GM19372 (cell line): ENCODE data around the gene LRPAP1.
A peak's percentile ranks its signal among the peaks of the same experiment; 100 is the strongest.
"Not testable (repeated sequence)": the region's sequence is repeated elsewhere in the genome, so short reads cannot be mapped to it uniquely, and the experiment has no call there.

Experiments used
- ATAC-seq: cut with Tn5 transposase; IDR thresholded peaks from one replicate; pipeline ENCODE4 v1.9.1; 2021; ENCODE audit warnings: mild to moderate bottlenecking, low read depth, moderate library complexity; ENCODE audit not compliant: unreplicated experiment

The LRPAP1 gene

DNA sequence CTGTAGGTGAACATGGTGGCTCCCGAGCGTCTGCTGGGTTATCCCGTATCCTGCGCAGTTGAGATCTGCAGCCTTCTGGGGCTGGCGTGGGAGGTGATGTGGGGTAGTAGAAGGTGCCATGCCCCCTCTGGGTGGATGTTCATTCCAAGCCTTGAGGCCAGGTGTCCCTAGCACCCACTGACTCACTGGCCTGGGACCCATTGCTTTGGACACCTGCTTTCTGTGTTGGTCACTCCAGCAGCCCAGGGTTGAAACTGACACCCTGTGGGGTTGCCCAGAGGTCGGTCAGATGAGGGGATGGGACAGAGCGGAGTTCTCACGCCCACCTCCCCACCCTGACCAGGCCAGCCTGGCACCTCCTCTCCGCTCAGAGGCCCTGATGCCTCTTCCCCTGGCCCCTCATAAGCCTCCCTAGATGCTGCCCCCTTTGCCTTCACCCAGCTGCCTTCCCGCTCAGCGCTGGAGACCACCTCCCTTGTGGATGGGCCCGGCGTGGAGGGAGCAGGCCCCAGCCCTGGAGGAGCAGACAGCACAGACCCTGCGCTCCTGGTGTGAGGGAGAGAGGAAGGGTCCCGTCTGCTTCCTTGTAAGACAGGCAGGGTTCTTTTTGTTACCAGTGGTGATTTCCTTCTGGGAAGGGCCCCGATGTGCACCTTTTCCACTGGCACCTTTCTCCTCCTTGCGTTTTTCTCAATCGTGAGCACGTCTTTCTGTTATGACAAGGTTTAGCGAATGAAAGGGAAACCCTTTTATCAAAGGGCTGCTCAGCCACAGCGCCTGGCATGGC, 67.1 kb downstream of the LRPAP1 start:
- ATAC-seq = no peak

DNA sequence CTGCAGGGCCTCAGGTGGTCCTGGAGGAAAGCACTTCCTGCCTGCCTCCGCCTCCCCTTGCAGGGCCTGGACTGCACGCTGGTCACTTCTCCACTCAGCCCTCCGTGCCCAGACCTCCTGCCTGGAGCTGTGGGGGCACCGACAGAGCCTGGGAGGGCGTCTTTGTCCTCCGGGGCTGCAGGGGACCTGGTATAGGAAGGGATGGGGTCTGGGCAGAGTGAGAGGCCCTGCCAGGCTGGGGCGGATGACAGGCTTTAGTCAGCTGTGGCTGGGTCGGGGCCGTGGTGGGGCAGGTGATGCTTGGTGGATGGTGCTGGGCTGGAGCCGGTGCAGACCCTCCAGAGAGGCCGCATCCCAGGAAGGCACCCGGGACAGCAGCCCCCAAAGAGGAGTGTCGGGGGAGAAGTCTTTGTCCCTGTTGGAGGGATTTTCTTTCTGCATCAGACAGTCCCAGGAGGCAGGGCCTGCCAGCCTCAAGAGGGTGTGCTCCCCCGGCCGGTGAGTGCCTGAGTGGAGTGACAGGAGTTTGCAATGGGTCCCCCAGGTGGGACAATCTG, 67.8 kb downstream of the LRPAP1 start:
- no peak for ATAC-seq

DNA sequence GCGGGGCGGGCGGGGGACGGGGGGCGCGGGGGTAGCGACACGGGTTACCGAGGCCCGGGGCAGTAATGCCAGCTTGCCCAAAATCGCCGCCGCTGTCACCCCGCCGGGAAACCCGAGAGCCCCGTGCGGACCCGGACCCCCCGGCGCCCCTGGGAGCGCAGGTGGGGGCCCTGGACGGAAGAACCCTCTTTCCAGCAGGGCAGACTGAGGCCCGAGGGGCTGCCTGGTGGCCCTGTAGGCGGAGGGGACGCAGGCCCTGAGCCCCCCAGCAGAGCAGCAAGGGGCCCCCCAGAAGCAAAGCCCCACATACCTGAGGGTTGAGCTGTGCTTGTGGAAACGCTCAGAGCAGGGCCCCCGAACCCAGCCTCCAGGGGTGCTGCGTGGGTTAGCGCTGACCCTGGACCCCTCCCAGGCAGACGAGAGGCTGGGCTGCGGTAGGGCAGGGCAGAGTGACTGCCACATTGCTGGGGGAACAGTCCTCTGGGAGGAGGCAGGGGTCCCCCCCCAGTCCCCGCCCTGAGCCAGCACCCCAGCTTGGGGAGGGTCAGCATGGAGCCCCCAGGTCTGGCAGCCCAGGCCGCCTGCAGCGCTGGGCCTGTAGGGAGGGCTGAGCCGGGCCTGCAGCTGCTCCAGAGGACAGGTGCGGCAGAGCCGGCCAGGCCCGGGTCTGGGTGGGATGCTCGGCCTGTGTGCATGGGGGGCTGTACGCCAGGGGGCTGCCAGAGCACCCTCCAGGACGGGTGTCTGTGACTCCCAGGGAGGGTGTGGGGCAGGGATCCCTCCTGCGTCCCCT, 68.5 kb downstream of the LRPAP1 start:
- no peak for ATAC-seq

DNA sequence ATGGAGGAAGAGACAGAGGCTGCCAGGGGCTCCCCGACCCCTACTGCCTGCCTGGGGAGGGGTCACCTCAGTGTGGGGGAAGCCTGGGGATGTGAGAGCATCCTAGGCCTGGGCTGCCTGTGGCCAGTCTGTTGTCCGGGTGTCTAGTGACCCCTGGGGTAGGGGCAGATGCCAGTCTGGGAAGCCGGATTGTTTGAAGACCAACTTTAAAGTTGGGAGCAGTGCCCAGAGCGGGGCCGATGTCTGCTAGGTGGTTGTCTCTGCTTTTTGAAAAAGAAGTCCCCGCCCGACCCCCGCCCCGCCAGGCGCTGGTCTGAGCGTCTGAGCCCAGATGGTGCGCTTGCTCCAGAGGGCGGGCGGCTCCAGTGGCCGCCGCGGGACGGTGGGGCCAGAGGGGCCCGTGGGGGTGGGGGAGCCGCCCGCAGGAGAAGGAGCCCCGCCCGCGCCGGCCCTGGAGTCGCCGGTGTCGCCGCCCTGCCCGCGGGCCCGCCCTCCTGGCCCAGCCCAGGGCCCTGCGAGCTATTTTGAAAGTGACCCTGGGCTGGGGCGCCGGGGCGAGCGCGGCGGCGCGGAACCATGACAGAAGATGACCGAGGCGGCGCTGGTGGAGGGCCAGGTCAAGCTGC, 69.3 kb downstream of the LRPAP1 start, which contains the start of gene DOK7:
DOK7 (plus strand) TSS at position 517 of the 626 bp plus-strand sequence; CDS start at position 587, 70 bp downstream.
- no peak for ATAC-seq

DNA sequence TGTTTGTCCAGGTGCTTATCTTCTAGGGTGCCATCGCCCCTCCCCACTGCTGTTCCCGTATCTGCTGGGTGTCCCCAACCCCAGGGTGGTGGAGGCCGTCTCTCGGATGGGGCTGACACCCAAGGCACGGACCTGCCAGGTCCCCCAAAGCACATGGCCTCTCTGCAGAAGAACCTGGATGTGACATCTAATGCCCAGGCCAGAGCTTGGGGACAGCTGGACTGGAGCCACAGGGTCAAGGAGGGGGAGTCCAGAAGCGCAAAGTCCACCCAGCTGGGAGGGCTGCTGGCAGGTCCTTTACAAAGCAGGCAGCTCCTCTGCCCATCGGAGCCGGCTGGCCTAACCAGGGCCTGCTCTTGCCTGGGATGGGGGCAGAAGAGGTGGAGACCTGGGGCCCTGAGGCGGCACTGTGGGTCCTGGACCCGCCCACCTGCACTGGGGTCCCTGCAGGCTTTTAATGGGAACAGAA, 69.9 kb downstream of the LRPAP1 start:
- no peak for ATAC-seq

DNA sequence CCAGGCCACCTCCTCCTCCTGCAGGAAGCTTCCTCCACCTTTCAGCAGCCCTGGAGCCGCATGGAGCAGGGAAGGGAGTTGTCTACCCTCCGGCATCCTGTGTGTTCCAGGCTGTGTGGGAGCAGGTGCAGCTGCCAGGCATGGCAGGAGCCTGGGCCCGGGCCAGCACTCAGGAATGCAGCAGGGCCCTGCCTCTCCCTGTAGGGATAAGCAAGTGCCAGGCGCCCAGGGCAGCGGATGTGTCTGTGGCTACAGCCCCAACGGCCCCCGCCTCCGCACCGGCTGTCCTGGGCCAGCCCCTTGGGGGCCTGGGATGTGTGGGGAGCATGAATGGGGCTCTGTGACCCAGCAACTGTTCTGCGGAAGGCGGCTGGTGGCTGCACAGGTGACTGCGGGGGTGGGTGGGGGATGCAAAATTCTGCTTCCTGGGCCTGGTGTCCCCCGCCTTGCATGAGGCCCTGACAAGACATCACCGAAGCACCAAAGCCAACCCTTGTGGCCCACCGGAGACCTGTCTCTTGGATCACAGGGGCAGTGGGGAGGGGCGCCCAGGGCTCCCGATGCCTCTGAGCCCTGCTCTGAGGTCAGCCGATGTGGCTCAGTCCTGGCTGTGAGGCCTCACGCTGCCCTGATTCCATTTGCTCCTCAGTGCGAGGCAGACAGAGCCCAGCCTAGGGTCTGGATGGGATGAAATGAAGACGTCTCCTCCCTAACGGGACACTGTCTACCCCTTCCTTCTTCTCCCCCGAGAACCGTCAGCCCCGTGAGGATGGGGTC, 70.5 kb downstream of the LRPAP1 start:
- peak; percentile 54 for ATAC-seq

DNA sequence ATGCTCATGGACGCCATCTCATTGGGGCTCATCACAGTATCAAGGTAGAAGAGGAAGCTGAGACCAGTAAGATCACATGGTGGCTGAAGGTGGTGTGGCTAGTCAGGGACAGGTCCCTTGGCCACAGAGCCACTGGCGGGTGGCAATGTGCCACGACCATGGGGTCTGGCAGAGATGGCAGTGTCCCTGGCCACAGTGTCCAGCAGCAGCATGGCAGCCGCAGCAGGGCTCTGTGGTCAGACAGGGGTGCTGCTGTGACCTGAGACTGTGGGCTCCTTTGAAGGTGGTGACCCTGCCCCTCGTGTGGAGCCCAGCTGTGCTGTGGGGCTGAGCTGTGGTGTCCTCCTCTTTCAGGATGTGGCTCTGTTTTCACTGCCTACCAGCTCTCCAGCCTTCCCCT, 71.3 kb downstream of the LRPAP1 start:
- no peak for ATAC-seq

DNA sequence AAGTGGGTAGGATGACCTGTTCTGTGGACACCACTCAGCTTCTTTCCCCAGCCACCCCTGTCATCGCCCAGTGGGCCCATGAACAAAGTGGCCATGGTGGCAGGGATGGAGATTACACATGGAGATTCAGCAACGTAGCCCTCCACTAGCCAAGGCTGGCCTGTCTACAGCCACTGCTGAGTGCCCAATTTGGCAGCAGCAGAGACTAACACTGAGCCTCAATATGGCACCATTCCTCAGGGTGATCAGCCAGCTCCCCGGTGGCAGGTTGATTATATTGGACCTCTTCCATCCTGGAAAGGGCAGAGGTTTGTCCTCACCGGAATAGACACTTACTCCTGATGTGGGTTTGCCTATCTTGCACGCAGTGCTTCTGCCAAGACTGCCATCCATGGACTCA, 73.1 kb downstream of the LRPAP1 start:
- ATAC-seq = not testable (repeated sequence)

DNA sequence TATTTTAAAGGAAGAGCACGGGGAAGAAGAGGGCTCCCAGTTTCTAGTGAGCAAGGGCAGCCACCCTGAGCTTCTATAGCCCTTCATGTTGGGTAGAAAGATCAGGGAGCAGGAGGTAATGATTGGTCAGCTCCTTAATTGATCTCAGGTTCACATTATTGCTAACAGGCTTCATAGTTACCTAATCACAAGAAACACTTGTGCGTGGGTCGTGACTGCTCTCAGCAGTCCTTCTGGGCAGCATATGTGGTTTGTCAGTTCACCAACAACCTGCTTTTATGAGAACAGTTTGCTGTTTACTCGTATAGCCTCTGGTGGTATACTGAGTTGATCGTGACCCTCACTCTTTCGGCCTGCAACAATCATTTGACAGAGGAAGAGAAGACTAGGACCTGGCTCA, 73.9 kb downstream of the LRPAP1 start:
- no peak for ATAC-seq

DNA sequence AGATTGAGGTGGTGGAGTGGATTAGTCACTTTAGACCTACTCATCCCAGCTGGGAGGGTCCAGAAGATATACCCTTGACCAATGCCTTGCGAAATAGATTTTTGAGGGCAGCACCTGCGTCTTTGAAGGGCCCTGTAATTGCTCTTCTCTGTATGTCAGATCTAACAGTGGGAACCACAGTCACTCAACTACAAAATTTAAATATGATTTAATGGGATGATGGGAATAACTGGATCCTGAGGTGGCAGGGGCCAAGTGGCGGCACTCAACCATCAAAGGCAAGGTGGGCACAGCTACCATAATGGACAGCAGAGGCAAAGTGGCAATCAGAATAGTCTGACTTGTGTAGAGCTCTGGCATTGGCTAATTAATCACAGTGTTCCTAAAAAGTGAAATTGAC, 76.6 kb downstream of the LRPAP1 start:
- ATAC-seq = not testable (repeated sequence)
